ENCODE data around the gene HPCAL1. TPM values are rescaled to one million over a fixed set of nuclear protein-coding genes. Genes with fewer than 3 reads are reported as not detected.

HPCAL1 gene
- total RNA-seq, 3 donors from 2014 or later = 42.0 to 98.1 (median 47.7) TPM

DNA sequence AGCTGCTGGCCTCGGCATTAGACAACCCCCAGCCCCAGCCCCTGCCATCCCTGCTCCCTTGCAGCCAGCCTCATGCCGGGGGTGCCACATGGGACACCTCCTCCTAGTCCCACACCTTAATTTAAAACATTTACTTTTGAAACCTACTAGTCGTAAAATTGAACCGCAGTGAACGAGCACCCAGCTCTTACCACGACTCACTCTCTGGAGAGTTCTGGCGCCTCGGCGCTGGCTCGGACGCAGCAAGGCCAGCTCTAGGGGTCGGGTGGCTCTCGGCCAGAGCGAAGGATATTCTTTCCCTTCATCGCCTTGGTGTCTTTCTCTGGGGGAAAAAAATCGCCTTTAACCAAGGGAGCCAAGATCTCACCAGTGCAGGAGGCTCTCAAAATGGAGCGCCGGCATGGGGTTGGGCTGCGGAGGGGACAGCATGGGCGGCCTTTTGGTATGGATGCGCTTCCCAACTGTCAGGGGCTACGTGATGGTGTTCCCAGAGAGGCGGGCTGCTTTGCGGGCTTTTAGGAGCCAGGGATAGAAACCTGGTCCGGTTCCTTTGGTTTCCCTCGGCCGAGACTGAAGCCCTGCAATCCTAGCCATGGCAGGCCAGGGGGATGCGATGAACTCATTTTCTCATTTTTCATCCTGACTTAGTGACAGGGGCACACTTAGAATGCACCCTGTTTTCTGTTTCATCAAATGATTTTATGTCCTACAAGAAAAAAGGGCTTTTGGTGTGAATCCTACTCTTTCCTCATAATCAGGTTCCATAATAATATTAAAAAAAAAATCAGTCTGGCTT, 2.0 kb downstream of the HPCAL1 start:
- TF ChIP-seq CTCF (IDR thresholded peaks at IDR 0.05) = no peak
- no peaks in the 10 kb centered on the region for H3K9me3 ChIP-seq
- peak overlapping the region; percentile 84 for H3K4me3 ChIP-seq
- ATAC-seq (no peak), DNase-seq (peak in 1 of 3 donors; percentile 33)
- H3K36me3 ChIP-seq (ENCODE audit: low read depth) = no peaks in the 10 kb centered on the region
- intact Hi-C loops (cut with DNase I, micrococcal nuclease) = loop anchor here in 1 of 2 donors (10.0 kb wide), 1 partner anchor 180 kb away; the partner anchor contains the start of gene RRM2
- H3K4me1 ChIP-seq (ENCODE audit: low read depth) = peaks cover 12% of the 10 kb centered on the region

GRCh38 chr2:10305254-10305635, 2.5 kb downstream of the HPCAL1 start:
- ATAC-seq (no peak), DNase-seq (peak in 2 of 3 donors; percentile 27 to 53)
- H3K4me1 ChIP-seq (ENCODE audit: low read depth) = peaks cover 12% of the 10 kb centered on the region
- H3K9me3 ChIP-seq = no peaks in the 10 kb centered on the region
- intact Hi-C loops (cut with DNase I, micrococcal nuclease) = loop anchor here in 1 of 2 donors (10.0 kb wide), 1 partner anchor 180 kb away; the partner anchor contains the start of gene RRM2
- no peak for TF ChIP-seq CTCF (IDR thresholded peaks at IDR 0.05)
- H3K4me3 ChIP-seq = no peak overlapping the region
- no peaks in the 10 kb centered on the region for H3K36me3 ChIP-seq (ENCODE audit: low read depth)

- no peak for TF ChIP-seq CTCF (IDR thresholded peaks at IDR 0.05)
Measured at GRCh38 chr2:10305715-10306114, 3.0 kb downstream of the HPCAL1 start.

GRCh38 chr2:10306901-10307463, 4.3 kb downstream of the HPCAL1 start:
- no peak for DNase-seq
- intact Hi-C loops (cut with DNase I, micrococcal nuclease) = loop anchor here in 1 of 2 donors (10.0 kb wide), 1 partner anchor 182 kb away; the partner anchor contains the start of gene RRM2
- H3K4me3 ChIP-seq = no peak overlapping the region

More at GRCh38 chr2:10305715-10306114, 3.0 kb downstream of the HPCAL1 start:
- no peak for ATAC-seq
- H3K9me3 ChIP-seq = no peaks in the 10 kb centered on the region
- H3K4me1 ChIP-seq (ENCODE audit: low read depth) = peaks cover 12% of the 10 kb centered on the region
- intact Hi-C loops (cut with DNase I, micrococcal nuclease) = loop anchor here in 1 of 2 donors (10.0 kb wide), 1 partner anchor 181 kb away; the partner anchor contains the start of gene RRM2
- H3K4me3 ChIP-seq = no peak overlapping the region
- DNase-seq = peak in 1 of 3 donors; percentile 62
- H3K36me3 ChIP-seq (ENCODE audit: low read depth) = no peaks in the 10 kb centered on the region

More at GRCh38 chr2:10306901-10307463, 4.3 kb downstream of the HPCAL1 start:
- no peak for TF ChIP-seq CTCF (IDR thresholded peaks at IDR 0.05)
- Histone ChIP-seq H3K4me1 (ENCODE audit: low read depth) (peaks cover 4% of the 10 kb centered on the region), H3K9me3 (no peaks in the 10 kb centered on the region), H3K36me3 (ENCODE audit: low read depth) (no peaks in the 10 kb centered on the region)
- no peak for ATAC-seq
